Measurements from ENCODE around the gene MAPT. TPM values are rescaled to one million over a fixed set of nuclear protein-coding genes. Genes with fewer than 3 reads are reported as not detected.

Gene MAPT
- total RNA-seq, 2 experiments from 2014 or later, result 1.5 to 1.8 TPM

GRCh38 chr17:45888392-45888791 lies 6.0 kb upstream of the MAPT start:
- peaks cover 3% of the 10 kb centered on the region for H3K36me3 Mint-ChIP-seq
- no peak for DNase-seq
- H3K9me3 Mint-ChIP-seq, result peaks cover 12% of the 10 kb centered on the region
- peaks cover 8% of the 10 kb centered on the region for H3K4me1 Mint-ChIP-seq (ENCODE audit: low read depth)
- CTCF ChIA-PET, result no interaction called here
- intact Hi-C loops (cut with micrococcal nuclease), result no loop called here
- no peak overlapping the region for H3K27ac Mint-ChIP-seq
- no peak overlapping the region for H3K4me3 Mint-ChIP-seq
- peaks cover 1% of the 10 kb centered on the region for H3K27me3 Mint-ChIP-seq
- POLR2A ChIA-PET, result no interaction called here

- Mint-ChIP-seq H3K36me3 (peaks cover 2% of the 10 kb centered on the region), H3K27me3 (peaks cover 4% of the 10 kb centered on the region), H3K4me3 (no peak overlapping the region), H3K9me3 (peaks cover 10% of the 10 kb centered on the region), H3K27ac (no peak overlapping the region), H3K4me1 (ENCODE audit: low read depth) (peaks cover 11% of the 10 kb centered on the region)
- intact Hi-C loops (cut with micrococcal nuclease), result no loop called here
- POLR2A ChIA-PET, result no interaction called here
- no peak for DNase-seq
- CTCF ChIA-PET, result no interaction called here
Measured at GRCh38 chr17:45889579-45889978, 4.8 kb upstream of the MAPT start.

- Mint-ChIP-seq H3K27ac (no peak overlapping the region), H3K27me3 (peaks cover 31% of the 10 kb centered on the region), H3K36me3 (no peaks in the 10 kb centered on the region), H3K4me3 (peak overlapping the region; percentile 65), H3K9me3 (no peaks in the 10 kb centered on the region), H3K4me1 (ENCODE audit: low read depth) (peaks cover 27% of the 10 kb centered on the region)
- intact Hi-C loops (cut with micrococcal nuclease), result loop anchor here (2.0 kb wide), 1 partner anchor 15 kb away; no protein-coding TSS in a partner anchor
- POLR2A ChIA-PET, result interaction anchor here (0.6 kb wide), 1 partner anchor 16 kb away, joined by 5 read pairs; no protein-coding TSS in a partner anchor
- CTCF ChIA-PET, result interaction anchor here (0.6 to 3.0 kb wide), 8 partner anchors 14 to 1536 kb away, joined by 3 to 16 read pairs (median 4); no protein-coding TSS in a partner anchor
- no peak for DNase-seq
Measured at GRCh38 chr17:45893725-45894021, 681 bp upstream of the MAPT start.

GRCh38 chr17:45895304-45895968 lies 1.1 kb downstream of the MAPT start:
- CTCF ChIA-PET, result interaction anchor here (1.0 to 3.0 kb wide), 4 partner anchors 12 to 109 kb away, joined by 3 to 16 read pairs (median 8); no protein-coding TSS in a partner anchor
- H3K27me3 Mint-ChIP-seq, result peaks cover 45% of the 10 kb centered on the region
- H3K4me1 Mint-ChIP-seq (ENCODE audit: low read depth), result peaks cover 24% of the 10 kb centered on the region
- no peak overlapping the region for H3K27ac Mint-ChIP-seq
- DNase-seq, result peak; percentile 23
- no peaks in the 10 kb centered on the region for H3K9me3 Mint-ChIP-seq
- H3K36me3 Mint-ChIP-seq, result no peaks in the 10 kb centered on the region
- peak overlapping the region; percentile 77 for H3K4me3 Mint-ChIP-seq
- POLR2A ChIA-PET, result no interaction called here
- intact Hi-C loops (cut with micrococcal nuclease), result loop anchor here (2.0 kb wide), 1 partner anchor 13 kb away; no protein-coding TSS in a partner anchor

- Mint-ChIP-seq H3K27ac (no peak overlapping the region), H3K27me3 (peaks cover 52% of the 10 kb centered on the region), H3K4me1 (ENCODE audit: low read depth) (peaks cover 24% of the 10 kb centered on the region), H3K9me3 (no peaks in the 10 kb centered on the region), H3K36me3 (no peaks in the 10 kb centered on the region), H3K4me3 (peak overlapping the region; percentile 57)
- DNase-seq, result no peak
- POLR2A ChIA-PET, result interaction anchor here (1.0 kb wide), 1 partner anchor 11 kb away, joined by 3 read pairs; no protein-coding TSS in a partner anchor
- CTCF ChIA-PET, result interaction anchor here (0.7 kb wide), 1 partner anchor 15 kb away, joined by 3 read pairs; no protein-coding TSS in a partner anchor
- intact Hi-C loops (cut with micrococcal nuclease), result loop anchor here (2.0 kb wide), 1 partner anchor 13 kb away; no protein-coding TSS in a partner anchor
Measured at GRCh38 chr17:45895969-45896785, 1.8 kb downstream of the MAPT start.

GRCh38 chr17:45896803-45897693 lies 2.7 kb downstream of the MAPT start:
- Mint-ChIP-seq H3K27me3 (peaks cover 54% of the 10 kb centered on the region), H3K4me1 (ENCODE audit: low read depth) (peaks cover 24% of the 10 kb centered on the region), H3K4me3 (peak overlapping the region; percentile 16), H3K9me3 (no peaks in the 10 kb centered on the region), H3K27ac (no peak overlapping the region), H3K36me3 (no peaks in the 10 kb centered on the region)
- ChIA-PET CTCF (interaction anchor here (0.6 to 0.7 kb wide), 2 partner anchors 15 to 90 kb away, joined by 3 read pairs; no protein-coding TSS in a partner anchor), POLR2A (interaction anchor here (1.0 kb wide), 1 partner anchor 11 kb away, joined by 3 read pairs; no protein-coding TSS in a partner anchor)
- intact Hi-C loops (cut with micrococcal nuclease), result no loop called here
- no peak for DNase-seq

- DNase-seq, result no peak
- Mint-ChIP-seq H3K4me3 (no peak overlapping the region), H3K27me3 (peaks cover 56% of the 10 kb centered on the region), H3K4me1 (ENCODE audit: low read depth) (peaks cover 19% of the 10 kb centered on the region), H3K9me3 (no peaks in the 10 kb centered on the region), H3K27ac (no peak overlapping the region), H3K36me3 (no peaks in the 10 kb centered on the region)
- POLR2A ChIA-PET, result no interaction called here
- CTCF ChIA-PET, result interaction anchor here (1.0 kb wide), 1 partner anchor 48 kb away, joined by 3 read pairs; no protein-coding TSS in a partner anchor
- intact Hi-C loops (cut with micrococcal nuclease), result no loop called here
Measured at GRCh38 chr17:45900136-45900535, 5.8 kb downstream of the MAPT start.

GRCh38 chr17:45900723-45901415 lies 6.5 kb downstream of the MAPT start:
- Mint-ChIP-seq H3K36me3 (no peaks in the 10 kb centered on the region), H3K27ac (no peak overlapping the region), H3K4me1 (ENCODE audit: low read depth) (peaks cover 15% of the 10 kb centered on the region), H3K9me3 (no peaks in the 10 kb centered on the region), H3K27me3 (peaks cover 52% of the 10 kb centered on the region), H3K4me3 (no peak overlapping the region)
- intact Hi-C loops (cut with micrococcal nuclease), result no loop called here
- ChIA-PET POLR2A (no interaction called here), CTCF (no interaction called here)
- DNase-seq, result no peak

- POLR2A ChIA-PET, result no interaction called here
- no peaks in the 10 kb centered on the region for H3K36me3 Mint-ChIP-seq
- H3K27me3 Mint-ChIP-seq, result peaks cover 39% of the 10 kb centered on the region
- no peak for DNase-seq
- H3K27ac Mint-ChIP-seq, result no peak overlapping the region
- intact Hi-C loops (cut with micrococcal nuclease), result no loop called here
- H3K4me1 Mint-ChIP-seq (ENCODE audit: low read depth), result peaks cover 14% of the 10 kb centered on the region
- H3K9me3 Mint-ChIP-seq, result no peaks in the 10 kb centered on the region
- CTCF ChIA-PET, result no interaction called here
- no peak overlapping the region for H3K4me3 Mint-ChIP-seq
Measured at GRCh38 chr17:45902892-45903346, 8.6 kb downstream of the MAPT start.

- no peak for DNase-seq
- Mint-ChIP-seq H3K36me3 (no peaks in the 10 kb centered on the region), H3K27ac (no peak overlapping the region), H3K4me1 (ENCODE audit: low read depth) (peaks cover 22% of the 10 kb centered on the region), H3K27me3 (peaks cover 23% of the 10 kb centered on the region), H3K9me3 (no peaks in the 10 kb centered on the region), H3K4me3 (no peak overlapping the region)
- intact Hi-C loops (cut with micrococcal nuclease), result no loop called here
- ChIA-PET CTCF (interaction anchor here (1.8 kb wide), 1 partner anchor 10 kb away, joined by 7 read pairs; the partner anchor contains the start of gene MAPT), POLR2A (no interaction called here)
Measured at GRCh38 chr17:45904866-45905265, 10.5 kb downstream of the MAPT start.

- no peak for DNase-seq
- H3K36me3 Mint-ChIP-seq, result no peaks in the 10 kb centered on the region
- CTCF ChIA-PET, result interaction anchor here (1.8 to 3.2 kb wide), 2 partner anchors 11 to 12 kb away, joined by 7 to 16 read pairs; partner anchors contain the start of gene MAPT
- H3K4me3 Mint-ChIP-seq, result no peak overlapping the region
- peaks cover 14% of the 10 kb centered on the region for H3K27me3 Mint-ChIP-seq
- intact Hi-C loops (cut with micrococcal nuclease), result no loop called here
- peaks cover 22% of the 10 kb centered on the region for H3K4me1 Mint-ChIP-seq (ENCODE audit: low read depth)
- H3K27ac Mint-ChIP-seq, result no peak overlapping the region
- H3K9me3 Mint-ChIP-seq, result no peaks in the 10 kb centered on the region
- POLR2A ChIA-PET, result no interaction called here
Measured at GRCh38 chr17:45905814-45906213, 11.5 kb downstream of the MAPT start.

Data from activated CD4-positive, alpha-beta memory T cell treated with anti-CD3 and anti-CD28 coated beads for 36 hours (primary cell).